Measurements from ENCODE around the gene QPRT. TPM values are rescaled to one million over a fixed set of nuclear protein-coding genes. Genes with fewer than 3 reads are reported as not detected.

QPRT gene
- total and polyA plus RNA-seq, 2 donors (not counting 1 experiment from before 2014, with no cell fraction given), result 27.7 to 94.0 TPM

DNA sequence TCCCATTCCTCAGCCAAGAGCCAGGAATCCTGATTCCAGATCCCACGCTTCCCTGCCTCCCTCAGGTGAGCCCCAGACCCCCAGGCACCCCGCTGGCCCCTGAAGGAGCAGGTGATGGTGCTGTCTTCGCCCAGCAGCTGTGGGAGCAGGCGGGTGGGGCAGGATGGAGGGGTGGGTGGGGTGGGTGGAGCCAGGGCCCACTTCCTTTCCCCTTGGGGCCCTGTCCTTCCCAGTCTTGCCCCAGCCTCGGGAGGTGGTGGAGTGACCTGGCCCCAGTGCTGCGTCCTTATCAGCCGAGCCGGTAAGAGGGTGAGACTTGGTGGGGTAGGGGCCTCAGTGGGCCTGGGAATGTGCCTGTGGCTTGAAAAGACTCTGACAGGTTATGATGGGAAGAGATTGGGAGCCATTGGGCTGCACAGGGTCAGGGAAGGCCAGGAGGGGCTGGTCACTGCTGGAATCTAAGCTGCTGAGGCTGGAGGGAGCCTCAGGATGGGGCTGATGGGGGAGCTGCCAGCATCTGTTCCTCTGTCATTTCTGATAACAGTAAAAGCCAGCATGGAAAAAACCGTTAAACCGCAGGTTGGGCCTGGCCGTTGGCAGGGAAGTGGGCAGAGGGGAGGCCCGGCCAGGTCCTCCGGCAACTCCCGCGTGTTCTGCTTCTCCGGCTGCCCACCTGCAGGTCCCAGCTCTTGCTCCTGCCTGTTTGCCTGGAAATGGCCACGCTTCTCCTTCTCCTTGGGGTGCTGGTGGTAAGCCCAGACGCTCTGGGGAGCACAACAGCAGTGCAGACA, 15.8 kb upstream of the QPRT start, which contains the start of gene SPN:
TSS of gene SPN (plus strand) at position 232 of the 791 bp plus-strand sequence. CDS start at position 714, 482 bp downstream.
- H2AFZ ChIP-seq (ENCODE audit: low read length), result no peak within 1 kb of the TSS
- DNase-seq (ENCODE audit: low read depth in 2 of 2), result no peak
- TF ChIP-seq EZH2 (IDR thresholded peaks at IDR 0.05; ENCODE audit: low read length, missing control alignments), result no peak
- TF ChIP-seq, protein P1, sequence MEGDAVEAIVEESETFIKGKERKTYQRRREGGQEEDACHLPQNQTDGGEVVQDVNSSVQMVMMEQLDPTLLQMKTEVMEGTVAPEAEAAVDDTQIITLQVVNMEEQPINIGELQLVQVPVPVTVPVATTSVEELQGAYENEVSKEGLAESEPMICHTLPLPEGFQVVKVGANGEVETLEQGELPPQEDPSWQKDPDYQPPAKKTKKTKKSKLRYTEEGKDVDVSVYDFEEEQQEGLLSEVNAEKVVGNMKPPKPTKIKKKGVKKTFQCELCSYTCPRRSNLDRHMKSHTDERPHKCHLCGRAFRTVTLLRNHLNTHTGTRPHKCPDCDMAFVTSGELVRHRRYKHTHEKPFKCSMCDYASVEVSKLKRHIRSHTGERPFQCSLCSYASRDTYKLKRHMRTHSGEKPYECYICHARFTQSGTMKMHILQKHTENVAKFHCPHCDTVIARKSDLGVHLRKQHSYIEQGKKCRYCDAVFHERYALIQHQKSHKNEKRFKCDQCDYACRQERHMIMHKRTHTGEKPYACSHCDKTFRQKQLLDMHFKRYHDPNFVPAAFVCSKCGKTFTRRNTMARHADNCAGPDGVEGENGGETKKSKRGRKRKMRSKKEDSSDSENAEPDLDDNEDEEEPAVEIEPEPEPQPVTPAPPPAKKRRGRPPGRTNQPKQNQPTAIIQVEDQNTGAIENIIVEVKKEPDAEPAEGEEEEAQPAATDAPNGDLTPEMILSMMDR (conservative IDR thresholded peaks at IDR 0.05 in 1 of 2, IDR thresholded peaks at IDR 0.05 in 1 of 2; ENCODE audit: low read depth in 1 of 2, low read length in 2 of 2), result no peak

GRCh38 chr16:29663807-29664090, 15.2 kb upstream of the QPRT start:
- DNase-seq (ENCODE audit: low read depth in 2 of 2), result no peak
- no peaks in the 10 kb centered on the region for H3K9me3 ChIP-seq (ENCODE audit: control insufficient read depth, insufficient read depth, low read depth, low read length)

More for the DNA sequence above, 15.8 kb upstream of the QPRT start, which contains the start of gene SPN:
- Histone ChIP-seq H3K79me2 (ENCODE audit: control insufficient read depth, insufficient read depth, low read length) (no peaks in the 10 kb centered on the region), H3K4me2 (ENCODE audit: extremely low read depth, insufficient read depth, low read length) (no peak within 1 kb of the TSS), H3K36me3 (ENCODE audit: control insufficient read depth, insufficient read depth, low read length) (no peaks in the 10 kb centered on the region), H3K9ac (ENCODE audit: insufficient read depth, low read length) (no peak within 1 kb of the TSS), H4K20me1 (ENCODE audit: control insufficient read depth, extremely low read depth, insufficient read depth, low read length) (no peaks in the 10 kb centered on the region), H3K4me1 (ENCODE audit: control insufficient read depth, extremely low read depth, insufficient read depth, low read length) (no peaks in the 10 kb centered on the region), H3K4me3 (replicated peaks in 1 of 4; ENCODE audit: control extremely low read depth in 1 of 4, insufficient read depth in 1 of 4, low read depth in 3 of 4, low read length in 4 of 4) (no peak within 1 kb of the TSS), H3K9me3 (ENCODE audit: control insufficient read depth, insufficient read depth, low read depth, low read length) (no peaks in the 10 kb centered on the region), H3K27me3 (ENCODE audit: control insufficient read depth, insufficient read depth, low read length) (peaks cover 2% of the 10 kb centered on the region), H3K27ac (ENCODE audit: insufficient read depth, low read length) (no peak within 1 kb of the TSS)

More at GRCh38 chr16:29663807-29664090, 15.2 kb upstream of the QPRT start:
- Histone ChIP-seq H3K4me2 (ENCODE audit: extremely low read depth, insufficient read depth, low read length) (no peak overlapping the region), H3K9ac (ENCODE audit: insufficient read depth, low read length) (no peak overlapping the region), H3K27me3 (ENCODE audit: control insufficient read depth, insufficient read depth, low read length) (peaks cover 2% of the 10 kb centered on the region), H2AFZ (ENCODE audit: low read length) (no peak overlapping the region), H3K36me3 (ENCODE audit: control insufficient read depth, insufficient read depth, low read length) (no peaks in the 10 kb centered on the region), H4K20me1 (ENCODE audit: control insufficient read depth, extremely low read depth, insufficient read depth, low read length) (no peaks in the 10 kb centered on the region), H3K4me1 (ENCODE audit: control insufficient read depth, extremely low read depth, insufficient read depth, low read length) (no peaks in the 10 kb centered on the region), H3K79me2 (ENCODE audit: control insufficient read depth, insufficient read depth, low read length) (no peaks in the 10 kb centered on the region), H3K4me3 (replicated peaks in 1 of 4; ENCODE audit: control extremely low read depth in 1 of 4, insufficient read depth in 1 of 4, low read depth in 3 of 4, low read length in 4 of 4) (no peak overlapping the region), H3K27ac (ENCODE audit: insufficient read depth, low read length) (no peak overlapping the region)
- TF ChIP-seq, protein P1 (conservative IDR thresholded peaks at IDR 0.05 in 1 of 2, IDR thresholded peaks at IDR 0.05 in 1 of 2; ENCODE audit: low read depth in 1 of 2, low read length in 2 of 2), result no peak
- TF ChIP-seq EZH2 (IDR thresholded peaks at IDR 0.05; ENCODE audit: low read length, missing control alignments), result no peak
